ENCODE results near the gene TMEM9. TPM values are rescaled to one million over a fixed set of nuclear protein-coding genes. Genes with fewer than 3 reads are reported as not detected.

The TMEM9 gene
- polyA plus RNA-seq, 3 donors: 13.6 to 43.6 (median 22.4) TPM

DNA sequence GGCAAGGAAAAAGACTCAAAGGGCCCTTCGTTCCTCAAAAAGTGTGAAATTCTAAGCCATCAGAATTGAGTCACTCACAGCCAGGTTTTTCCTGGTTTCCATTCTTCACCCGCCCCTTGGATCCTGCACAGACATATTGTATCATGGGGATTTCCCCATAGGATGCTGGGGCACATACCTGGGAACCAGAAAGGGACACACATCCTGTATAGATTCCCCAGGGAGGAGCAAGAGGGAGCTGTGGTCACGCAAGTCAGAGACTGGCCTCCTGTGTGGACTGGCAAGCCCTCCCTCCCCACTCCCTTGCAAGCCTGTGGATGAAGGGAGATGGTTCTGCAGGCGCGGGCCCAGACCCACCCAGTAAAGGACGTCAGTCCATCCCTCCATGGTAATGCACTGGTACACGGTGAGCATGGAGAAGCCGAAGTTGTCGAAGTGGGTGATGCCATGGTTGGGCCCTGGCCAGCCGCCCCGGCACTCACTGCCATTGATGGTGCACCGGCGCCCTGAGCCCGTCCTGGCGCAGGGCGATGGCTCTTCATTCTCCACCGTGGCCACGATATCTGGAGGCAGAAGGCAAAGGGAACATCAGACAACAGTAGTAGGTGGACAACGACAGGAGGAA is 65.3 kb downstream of the TMEM9 start:
- TF ChIP-seq, protein P1, sequence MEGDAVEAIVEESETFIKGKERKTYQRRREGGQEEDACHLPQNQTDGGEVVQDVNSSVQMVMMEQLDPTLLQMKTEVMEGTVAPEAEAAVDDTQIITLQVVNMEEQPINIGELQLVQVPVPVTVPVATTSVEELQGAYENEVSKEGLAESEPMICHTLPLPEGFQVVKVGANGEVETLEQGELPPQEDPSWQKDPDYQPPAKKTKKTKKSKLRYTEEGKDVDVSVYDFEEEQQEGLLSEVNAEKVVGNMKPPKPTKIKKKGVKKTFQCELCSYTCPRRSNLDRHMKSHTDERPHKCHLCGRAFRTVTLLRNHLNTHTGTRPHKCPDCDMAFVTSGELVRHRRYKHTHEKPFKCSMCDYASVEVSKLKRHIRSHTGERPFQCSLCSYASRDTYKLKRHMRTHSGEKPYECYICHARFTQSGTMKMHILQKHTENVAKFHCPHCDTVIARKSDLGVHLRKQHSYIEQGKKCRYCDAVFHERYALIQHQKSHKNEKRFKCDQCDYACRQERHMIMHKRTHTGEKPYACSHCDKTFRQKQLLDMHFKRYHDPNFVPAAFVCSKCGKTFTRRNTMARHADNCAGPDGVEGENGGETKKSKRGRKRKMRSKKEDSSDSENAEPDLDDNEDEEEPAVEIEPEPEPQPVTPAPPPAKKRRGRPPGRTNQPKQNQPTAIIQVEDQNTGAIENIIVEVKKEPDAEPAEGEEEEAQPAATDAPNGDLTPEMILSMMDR (IDR thresholded peaks at IDR 0.05): no peak
- H3K27ac ChIP-seq (ENCODE audit: low read depth in 1 of 2, low read length in 2 of 2): no peak overlapping the region
- intact Hi-C loops (cut with micrococcal nuclease): no loop called here

DNA sequence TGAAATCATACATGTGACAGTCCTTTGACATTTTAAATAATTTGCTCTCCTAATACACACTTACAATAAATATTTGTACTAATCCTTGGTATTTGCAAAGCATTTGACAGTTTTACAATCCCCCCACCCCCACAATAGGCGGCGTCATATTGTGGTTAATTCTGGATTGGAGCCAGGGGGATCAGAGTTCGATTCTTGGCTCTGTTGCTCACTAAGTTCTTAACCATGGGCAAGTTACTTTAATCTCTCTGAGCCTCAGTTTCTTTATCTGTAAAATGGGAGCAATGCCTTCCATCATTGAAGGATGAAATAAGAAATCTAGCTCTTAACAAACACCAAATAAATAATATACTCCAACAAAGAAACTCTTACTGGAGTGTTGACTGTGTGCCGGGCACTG is 65.9 kb downstream of the TMEM9 start:
- Histone ChIP-seq H3K27ac (ENCODE audit: low read depth in 1 of 2, low read length in 2 of 2) (no peak overlapping the region), H3K9ac (ENCODE audit: insufficient read depth, low read length, poor library complexity, severe bottlenecking) (no peak overlapping the region), H3K4me3 (replicated peaks in 1 of 3; ENCODE audit: low read depth in 2 of 3, low read length in 3 of 3) (no peak overlapping the region), H3K27me3 (ENCODE audit: control insufficient read depth in 2 of 2, insufficient read depth in 2 of 2, low read length in 2 of 2) (no peaks in the 10 kb centered on the region), H3K4me2 (replicated peaks; ENCODE audit: extremely low read depth, low read length, poor library complexity, severe bottlenecking) (no peak overlapping the region), H2AFZ (ENCODE audit: insufficient read depth, low read depth, low read length, poor library complexity, severe bottlenecking) (no peak overlapping the region), H3K9me3 (replicated peaks in 1 of 2; ENCODE audit: control insufficient read depth in 1 of 2, insufficient read depth in 1 of 2, low read length in 2 of 2) (no peaks in the 10 kb centered on the region), H3K36me3 (replicated peaks in 1 of 2; ENCODE audit: control insufficient read depth in 1 of 2, insufficient read depth in 2 of 2, low read length in 2 of 2) (no peaks in the 10 kb centered on the region), H4K20me1 (ENCODE audit: insufficient read depth, low read length) (no peaks in the 10 kb centered on the region), H3K79me2 (ENCODE audit: insufficient read depth, low read length) (no peaks in the 10 kb centered on the region), H3K4me1 (ENCODE audit: control insufficient read depth in 1 of 2, insufficient read depth in 2 of 2, low read length in 2 of 2) (no peaks in the 10 kb centered on the region)
- H3K36me3 Mint-ChIP-seq: no peaks in the 10 kb centered on the region
- peaks cover 6 to 8% (median 8%) of the 10 kb centered on the region in 3 donors for H3K27me3 Mint-ChIP-seq (ENCODE audit: low read depth in 3 of 3)
- H3K4me1 Mint-ChIP-seq: peaks cover 2% of the 10 kb centered on the region
- H3K27ac Mint-ChIP-seq: no peak overlapping the region
- H3K9me3 Mint-ChIP-seq: no peaks in the 10 kb centered on the region
- no peak overlapping the region for H3K4me3 Mint-ChIP-seq
- intact Hi-C loops (cut with micrococcal nuclease): no loop called here
- no CpG with 5 or more reads among the region's 4 CpGs for WGBS (ENCODE audit: insufficient coverage)
- TF ChIP-seq, protein P1 (IDR thresholded peaks at IDR 0.05): no peak
- no peak for DNase-seq

More for the DNA sequence above, 65.3 kb downstream of the TMEM9 start:
- no peak overlapping the region for H3K4me3 Mint-ChIP-seq
- Histone ChIP-seq H3K4me3 (replicated peaks in 1 of 3; ENCODE audit: low read depth in 2 of 3, low read length in 3 of 3) (no peak overlapping the region), H3K9ac (ENCODE audit: insufficient read depth, low read length, poor library complexity, severe bottlenecking) (no peak overlapping the region), H3K79me2 (ENCODE audit: insufficient read depth, low read length) (no peaks in the 10 kb centered on the region), H3K4me2 (replicated peaks; ENCODE audit: extremely low read depth, low read length, poor library complexity, severe bottlenecking) (no peak overlapping the region), H3K4me1 (ENCODE audit: control insufficient read depth in 1 of 2, insufficient read depth in 2 of 2, low read length in 2 of 2) (no peaks in the 10 kb centered on the region), H4K20me1 (ENCODE audit: insufficient read depth, low read length) (no peaks in the 10 kb centered on the region), H3K36me3 (replicated peaks in 1 of 2; ENCODE audit: control insufficient read depth in 1 of 2, insufficient read depth in 2 of 2, low read length in 2 of 2) (no peaks in the 10 kb centered on the region), H3K9me3 (replicated peaks in 1 of 2; ENCODE audit: control insufficient read depth in 1 of 2, insufficient read depth in 1 of 2, low read length in 2 of 2) (no peaks in the 10 kb centered on the region), H3K27me3 (ENCODE audit: control insufficient read depth in 2 of 2, insufficient read depth in 2 of 2, low read length in 2 of 2) (no peaks in the 10 kb centered on the region), H2AFZ (ENCODE audit: insufficient read depth, low read depth, low read length, poor library complexity, severe bottlenecking) (no peak overlapping the region)
- H3K27ac Mint-ChIP-seq: no peak overlapping the region
- DNase-seq: no peak
- H3K9me3 Mint-ChIP-seq: no peaks in the 10 kb centered on the region
- WGBS (ENCODE audit: insufficient coverage): 97% methylated on average over 16 of the region's 19 CpGs
- H3K36me3 Mint-ChIP-seq: no peaks in the 10 kb centered on the region
- H3K4me1 Mint-ChIP-seq: peaks cover 2% of the 10 kb centered on the region
- peaks cover 6 to 8% (median 8%) of the 10 kb centered on the region in 3 donors for H3K27me3 Mint-ChIP-seq (ENCODE audit: low read depth in 3 of 3)
